HG03442 (cell line): Measurements from ENCODE around the gene FBXW12.

Experiments used
- ATAC-seq: cut with Tn5 transposase; IDR thresholded peaks from one replicate; pipeline ENCODE4 v1.9.1; 2021; ENCODE audit warnings: mild to moderate bottlenecking, moderate library complexity; ENCODE audit not compliant: unreplicated experiment

The FBXW12 gene

GRCh38 chr3:48407542-48408099 is 35.6 kb downstream of the FBXW12 start:
- no peak for ATAC-seq

- ATAC-seq: no peak
Measured at GRCh38 chr3:48408823-48409281, 36.8 kb downstream of the FBXW12 start.

- ATAC-seq: no peak
Measured at GRCh38 chr3:48409291-48410201, 37.5 kb downstream of the FBXW12 start.

GRCh38 chr3:48410205-48411040 is 38.4 kb downstream of the FBXW12 start:
- no peak for ATAC-seq

- no peak for ATAC-seq
Measured at GRCh38 chr3:48411041-48411588, 39.1 kb downstream of the FBXW12 start.

GRCh38 chr3:48411606-48412374 is 39.8 kb downstream of the FBXW12 start:
- no peak for ATAC-seq

DNA sequence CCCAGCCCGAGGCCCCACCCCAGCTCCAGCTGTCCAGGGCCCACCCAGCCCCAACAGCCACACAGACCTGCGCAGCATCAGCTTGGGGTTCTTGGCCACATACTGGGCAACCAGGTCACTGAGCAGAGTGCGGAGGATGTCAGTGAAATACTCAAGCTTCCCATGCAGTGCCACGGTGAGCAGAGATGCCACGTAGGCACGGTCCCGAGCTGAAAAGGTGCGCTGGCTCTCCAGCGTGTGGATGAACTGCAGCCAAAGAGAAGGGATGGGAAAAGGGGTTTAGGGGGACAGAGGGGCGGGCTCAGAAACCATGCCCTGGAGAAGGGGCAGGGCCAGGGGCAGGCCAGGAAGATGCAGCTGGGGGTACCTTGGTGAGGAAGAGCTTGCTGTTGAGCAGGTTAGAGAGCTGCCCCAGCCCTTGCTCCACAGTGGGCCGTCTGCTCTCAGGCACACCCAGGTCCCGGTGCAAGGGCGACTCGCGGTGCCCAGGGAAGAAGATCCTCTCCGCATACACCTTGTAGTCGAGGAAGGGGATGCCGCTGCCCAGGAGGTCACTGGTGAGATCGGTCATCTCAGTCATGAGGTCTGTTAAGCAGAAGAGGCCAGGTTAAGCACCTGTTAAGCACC is 40.5 kb downstream of the FBXW12 start:
- ATAC-seq: no peak

DNA sequence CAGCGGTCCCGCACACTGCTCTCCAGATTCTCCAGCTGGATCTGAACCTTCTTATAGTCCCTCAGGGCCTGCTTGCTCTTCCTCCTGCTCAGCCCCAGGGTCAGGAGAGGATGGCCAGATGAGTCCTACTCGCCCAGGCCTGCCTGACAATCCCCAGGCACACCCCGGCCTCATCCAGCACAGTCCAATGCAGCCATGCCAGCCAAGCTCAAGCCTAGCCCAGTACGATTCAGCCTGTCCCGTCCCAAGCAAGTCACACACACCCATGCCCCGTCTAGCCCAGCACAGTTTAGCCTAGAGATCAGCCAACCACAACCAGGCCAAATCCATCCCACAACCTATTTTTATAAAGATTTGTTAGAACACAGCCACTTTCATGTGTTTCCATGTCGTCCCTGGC is 41.1 kb downstream of the FBXW12 start:
- no peak for ATAC-seq

DNA sequence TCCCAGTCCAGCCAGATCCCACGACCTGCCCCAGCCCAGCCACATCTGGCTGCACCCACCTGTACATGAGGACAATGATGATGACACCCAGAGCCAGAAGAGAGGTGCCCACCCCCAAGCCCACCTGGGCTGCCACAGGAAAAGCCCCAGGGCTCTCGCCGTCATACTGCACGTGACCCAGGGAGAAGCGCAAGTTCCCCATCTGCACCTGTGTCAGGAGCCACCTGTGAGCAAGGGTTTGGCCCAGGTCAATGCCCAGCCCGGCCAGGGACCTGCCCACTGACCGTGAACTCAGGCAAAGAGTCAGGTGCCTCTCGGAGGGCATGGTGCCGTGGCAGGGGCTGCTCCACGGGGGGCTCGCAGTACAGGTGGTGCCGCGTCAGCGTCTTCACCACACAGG is 41.6 kb downstream of the FBXW12 start:
- ATAC-seq: no peak

DNA sequence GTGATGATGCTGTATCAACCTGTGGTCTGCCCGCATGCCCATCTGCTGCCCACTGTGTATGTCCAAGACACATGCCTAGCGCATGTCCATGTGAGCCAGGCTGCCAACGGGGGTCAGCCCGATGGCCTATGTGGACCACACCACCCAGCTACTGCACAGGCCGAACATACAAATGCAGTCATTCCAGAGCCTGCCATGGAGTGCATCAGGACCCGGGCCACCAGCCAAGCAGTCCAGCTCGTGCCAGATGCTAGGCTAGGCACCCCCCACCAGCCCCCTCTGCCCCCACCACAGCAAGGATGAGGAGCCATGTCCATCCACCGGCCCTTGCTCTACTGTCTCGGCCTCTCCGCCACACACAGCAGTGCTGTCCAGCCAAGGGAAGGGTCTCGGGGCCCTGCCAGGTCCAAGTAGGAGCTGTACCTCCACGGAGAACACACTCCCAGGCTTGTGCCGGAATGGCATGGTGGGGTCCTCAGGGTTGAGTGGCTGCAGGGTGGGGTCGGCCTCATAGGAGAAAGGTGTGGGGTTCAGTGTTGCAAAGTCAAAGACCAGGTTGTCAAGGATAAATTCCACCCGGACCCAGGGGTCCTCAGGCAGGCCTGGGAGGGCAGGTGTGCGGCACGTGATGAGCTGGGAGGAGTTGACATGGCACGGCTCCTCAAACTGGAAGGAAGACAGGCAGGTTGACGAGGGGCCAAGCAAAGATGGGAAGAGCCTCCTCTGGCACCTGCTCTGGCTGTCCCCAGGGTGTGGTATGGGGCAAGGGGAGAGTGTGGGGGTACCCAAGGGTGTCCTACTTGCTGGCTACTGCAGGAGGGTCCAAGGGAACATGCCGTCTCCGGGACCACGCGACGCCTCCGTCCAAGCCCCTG is 42.6 kb downstream of the FBXW12 start:
- ATAC-seq: no peak

DNA sequence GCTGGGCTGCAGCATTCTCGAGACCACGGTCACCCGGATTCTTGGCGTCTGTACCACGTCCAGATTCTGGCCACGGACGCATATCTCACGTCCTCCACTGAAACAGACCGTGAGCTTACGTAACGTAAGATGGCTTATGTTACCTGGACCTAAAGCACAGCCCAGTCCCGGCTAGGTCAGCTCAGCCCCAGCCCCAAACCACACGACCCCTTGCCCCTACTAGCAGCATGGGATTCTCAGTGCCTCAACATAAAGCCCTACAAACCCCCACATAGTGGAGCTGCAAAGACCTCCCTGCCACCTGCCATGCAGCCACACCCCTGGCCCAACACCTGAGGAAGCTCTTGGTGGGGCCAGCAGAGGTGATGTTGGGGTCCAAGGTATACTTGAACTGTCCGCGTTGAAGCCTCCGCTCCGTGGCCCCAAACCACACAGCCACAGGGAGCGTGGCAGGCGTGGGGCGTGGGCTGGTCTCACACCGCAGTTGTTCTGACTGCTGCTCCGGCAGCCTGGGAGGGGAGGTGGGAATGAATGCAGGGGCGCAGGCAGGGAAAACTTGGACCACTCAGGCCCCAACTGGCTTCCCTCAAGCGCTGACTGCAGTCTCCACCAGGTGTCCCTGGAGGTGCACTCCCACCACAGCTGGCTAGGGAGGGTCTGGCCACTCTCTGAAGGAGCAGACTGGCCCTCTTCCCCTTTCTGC is 43.4 kb downstream of the FBXW12 start:
- ATAC-seq: no peak

DNA sequence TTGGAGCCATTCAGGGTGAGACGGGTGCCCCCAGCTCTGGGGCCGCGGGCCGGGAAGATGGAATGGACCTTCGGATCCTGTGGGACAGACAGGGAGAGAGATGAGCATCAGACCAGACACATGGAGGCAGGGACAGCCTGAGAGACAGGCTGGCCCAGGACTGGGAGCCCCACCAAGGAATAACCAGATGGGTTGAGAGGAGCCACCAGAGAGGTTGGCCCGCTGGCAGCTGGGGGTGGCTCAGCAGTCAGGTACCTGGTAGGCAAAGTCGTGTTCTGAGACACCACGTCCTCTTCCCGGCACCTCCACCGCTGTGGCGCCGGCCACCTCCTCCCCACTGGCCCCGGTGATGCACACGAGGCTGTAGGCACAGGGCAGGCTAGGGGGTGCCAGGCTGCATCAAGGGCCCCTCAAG is 44.1 kb downstream of the FBXW12 start:
- no peak for ATAC-seq

DNA sequence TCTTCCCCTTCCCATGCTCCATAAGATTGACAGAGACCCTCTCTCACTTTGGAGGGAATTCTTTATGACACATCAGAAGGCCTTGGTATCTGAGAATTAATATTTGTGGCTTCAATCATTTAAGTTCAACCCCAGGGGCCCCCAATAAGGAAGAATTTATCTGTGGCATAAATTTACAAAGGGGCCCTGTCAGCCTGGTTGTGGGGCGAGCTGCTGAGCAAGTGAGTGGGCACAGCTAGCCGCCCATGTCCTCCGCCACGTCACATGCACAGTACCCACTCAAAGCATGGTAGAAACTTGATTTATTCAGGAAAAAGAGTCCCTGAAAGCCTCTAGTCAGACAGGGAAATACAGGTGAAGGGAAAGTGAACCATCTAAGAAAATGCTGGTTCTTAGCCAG is 44.5 kb downstream of the FBXW12 start:
- ATAC-seq: no peak

- no peak for ATAC-seq
Measured at GRCh38 chr3:48417529-48418108, 45.6 kb downstream of the FBXW12 start.

DNA sequence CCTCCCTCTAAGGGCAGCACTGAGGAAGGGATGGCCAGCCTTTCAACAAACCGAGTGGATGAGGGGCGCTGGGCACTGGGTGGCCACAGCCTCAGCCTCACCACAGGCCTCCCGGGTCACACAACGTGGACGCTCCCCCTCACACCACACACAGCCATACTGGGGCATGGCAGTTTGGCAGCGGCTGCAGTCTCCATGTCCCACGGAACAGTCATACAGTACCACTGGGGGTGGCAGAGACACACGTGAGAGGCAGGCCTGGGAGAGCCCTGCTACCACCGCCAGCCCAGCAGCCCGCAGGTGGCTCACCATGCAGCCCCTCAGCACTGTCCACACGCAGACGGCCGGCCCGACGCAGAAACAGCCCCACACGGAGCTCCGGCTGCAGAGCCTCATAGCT is 46.1 kb downstream of the FBXW12 start:
- ATAC-seq: no peak

- ATAC-seq: no peak
Measured at GRCh38 chr3:48418651-48419050, 46.6 kb downstream of the FBXW12 start.

DNA sequence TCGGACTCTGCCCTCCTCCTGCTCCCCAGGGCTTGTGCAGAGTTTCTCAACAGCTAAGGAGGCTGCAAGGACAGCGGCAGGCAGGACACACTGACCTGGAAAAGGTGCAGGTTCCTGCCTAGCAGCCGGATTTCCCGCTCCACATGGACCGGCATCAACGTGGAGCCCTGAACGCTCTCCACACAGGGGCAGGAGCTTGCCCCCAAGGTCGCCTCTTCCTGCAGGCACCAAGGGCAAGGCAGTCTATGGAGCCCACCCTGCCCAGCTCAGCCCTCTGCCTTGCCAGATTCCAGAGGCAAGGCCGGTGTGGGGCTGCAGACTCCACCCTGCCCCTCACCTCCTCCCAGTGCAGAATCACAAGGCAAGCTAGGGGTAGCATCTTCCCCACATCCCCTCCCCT is 47.1 kb downstream of the FBXW12 start:
- no peak for ATAC-seq

DNA sequence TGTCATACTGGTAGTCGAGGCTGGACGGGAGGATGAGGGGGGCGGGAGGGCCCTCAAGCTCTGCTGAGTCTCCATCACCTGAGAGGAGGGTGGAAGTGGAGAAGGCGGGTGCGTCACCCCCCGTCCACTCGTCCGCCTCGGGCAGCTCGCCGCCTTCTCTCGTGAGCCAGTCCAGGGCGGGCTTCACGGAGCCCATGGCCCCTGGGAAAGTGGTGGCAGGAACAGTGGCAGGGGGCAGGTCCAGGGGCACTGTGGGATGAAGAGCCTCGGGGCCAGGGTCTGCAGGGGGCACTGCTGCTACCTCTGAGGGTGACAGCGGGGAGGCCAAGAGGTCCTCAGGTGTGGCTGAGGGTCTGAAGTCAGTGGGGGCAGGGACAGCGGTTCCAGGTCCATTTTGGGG is 47.6 kb downstream of the FBXW12 start:
- ATAC-seq: no peak
